K562 (cell line): ENCODE data around the gene MYO1D. TPM values are rescaled to one million over a fixed set of nuclear protein-coding genes. Genes with fewer than 3 reads are reported as not detected.

Experiments
- ATAC-seq: fragments of 200-7000 bp; cut with Tn5 transposase; 3 replicates; pipeline ENCODE4 v1.9.1; 2020; ENCODE audit warnings: moderate library complexity
- BruUV-seq: library from RNA; stranded (reverse); fragments of 400-500 nt; replicated peaks from 2 replicates; lab custom pipeline; 2021; lab: Mats Ljungman, UMichigan
- CTCF ChIA-PET: fragments of 300-600 bp; formaldehyde crosslinking; extraction: SDS; loops from one replicate; lab custom pipeline; 2021; ENCODE audit warnings: low intra/inter-chr PET ratio; lab: Yijun Ruan, JAX
- POLR2A ChIA-PET: fragments of 300-600, 350-650 bp; sonication (Branson Sonifier 250); formaldehyde crosslinking; extraction: SDS; loops from one replicate; lab custom pipeline; 2021; ENCODE audit warnings: antibody characterized with exemption, inconsistent platforms; lab: Yijun Ruan, JAX
- DNase-seq, 4 experiments: peaks; one replicate each; pipeline versions ENCODE4 v3.0.0 to v3.0.0-alpha.2; 2011 to 2018; ENCODE audit warnings: low spot score in 3 of 4, mixed read lengths in 3 of 4; ENCODE audit errors: extremely low read depth in 1 of 4
- FAIRE-seq: peaks from 2 replicates; lab custom pipeline; 2011; peaks lifted over from hg19 to GRCh38; lab: Jason Lieb, UNC
- H2AFZ ChIP-seq: 2 replicates; pipeline ENCODE4 v1.6.0; 2011; ENCODE audit warnings: low read depth, low read length, control low read depth, inconsistent platforms
- H3K27ac ChIP-seq: fragments of 200-600 bp; 3 replicates; pipeline ENCODE4 v1.8.0; 2011; ENCODE audit warnings: low read depth, mild to moderate bottlenecking, control low read depth, inconsistent platforms, low read length, moderate library complexity, mixed read lengths; ENCODE audit errors: extremely low read depth
- H3K27me3 ChIP-seq, 2 experiments: fragments of 300-600 bp in 1 of 2; 2 replicates in 1 of 2; 3 replicates in 1 of 2; pipeline versions ENCODE4 v1.6.0 to v1.8.0; 2011; ENCODE audit warnings: inconsistent platforms in 2 of 2, low read length in 2 of 2, mild to moderate bottlenecking in 1 of 2, mixed read lengths in 1 of 2, moderate library complexity in 1 of 2; ENCODE audit not compliant: control insufficient read depth in 2 of 2, insufficient read depth in 2 of 2
- H3K36me3 ChIP-seq: fragments of 300-600 bp; 3 replicates; pipeline ENCODE4 v1.8.0; 2011; ENCODE audit warnings: mild to moderate bottlenecking, low read length, inconsistent platforms; ENCODE audit not compliant: control insufficient read depth, insufficient read depth
- H3K4me1 ChIP-seq, 2 experiments: fragments of 200-600 bp in 1 of 2; replicated peaks in 1 of 2; 2 replicates in 1 of 2; 3 replicates in 1 of 2; pipeline versions ENCODE4 v1.5.1 to v1.8.0; 2011; ENCODE audit warnings: inconsistent platforms in 2 of 2, low read length in 2 of 2, mild to moderate bottlenecking in 1 of 2, mixed read lengths in 1 of 2, moderate library complexity in 1 of 2; ENCODE audit not compliant: control insufficient read depth in 2 of 2, insufficient read depth in 2 of 2
- H3K4me2 ChIP-seq: 2 replicates; pipeline ENCODE4 v1.6.1; 2011; ENCODE audit warnings: low read length, control low read depth, inconsistent platforms, mixed read lengths; ENCODE audit not compliant: insufficient read depth
- H3K4me3 ChIP-seq: fragments of 200-600 bp; sonication (generic), shearing (Covaris generic); 2 replicates; pipeline ENCODE4 v1.5.1; 2016; ENCODE audit warnings: control low read depth, inconsistent platforms
- H3K79me2 ChIP-seq: fragments of 200-600 bp; 3 replicates; pipeline ENCODE4 v1.8.0; 2011; ENCODE audit warnings: low read length, inconsistent platforms; ENCODE audit not compliant: control insufficient read depth, insufficient read depth
- H3K9ac ChIP-seq, 2 experiments: 2 replicates each; pipeline versions ENCODE4 v1.6.0 to v1.6.1; 2011; ENCODE audit warnings: low read depth in 2 of 2, low read length in 2 of 2, control low read depth in 1 of 2, inconsistent platforms in 1 of 2, mild to moderate bottlenecking in 1 of 2, mixed read lengths in 1 of 2; ENCODE audit not compliant: insufficient read depth in 1 of 2
- H3K9me1 ChIP-seq: one replicate; pipeline ENCODE4 v1.6.0; 2011; ENCODE audit warnings: inconsistent platforms, mild to moderate bottlenecking, low read length, moderate library complexity; ENCODE audit not compliant: control insufficient read depth, insufficient read depth
- H3K9me3 ChIP-seq: replicated peaks from 2 replicates; pipeline ENCODE4 v1.5.1; 2011; ENCODE audit warnings: low read depth, low read length, inconsistent platforms; ENCODE audit not compliant: control insufficient read depth, insufficient read depth
- H4K20me1 ChIP-seq: replicated peaks from 2 replicates; pipeline ENCODE4 v1.6.1; 2011; ENCODE audit warnings: low read length, inconsistent platforms, mixed read lengths; ENCODE audit not compliant: control insufficient read depth, insufficient read depth
- BRD4 ChIP-seq: fragments of 200-600 bp; sonication (generic); IDR thresholded peaks from 2 replicates; pipeline ENCODE4 v1.6.1; 2017; ENCODE audit warnings: inconsistent platforms
- CBX2 ChIP-seq: fragments of 200-600 bp; sonication (generic); IDR thresholded peaks from one replicate; pipeline ENCODE4 v1.6.1; 2012; ENCODE audit warnings: mild to moderate bottlenecking, low read length, inconsistent platforms; ENCODE audit not compliant: insufficient read depth, poor library complexity, severe bottlenecking
- CEBPG ChIP-seq, 3 experiments: fragments of 200-800 bp in 1 of 3; sonication (Bioruptor generic) in 1 of 3; sonication (generic) in 1 of 3; formaldehyde crosslinking in 1 of 3; IDR thresholded peaks in 2 of 3; conservative IDR thresholded peaks in 1 of 3; 2 replicates each; pipeline versions ENCODE4 v1.6.1 to v1.8.0; 2016 to 2022; ENCODE audit warnings: missing compliant biosample characterization in 2 of 3, missing genetic modification characterization in 2 of 3, mild to moderate bottlenecking in 1 of 3, missing genetic modification reagents in 1 of 3
- KAT8 ChIP-seq: fragments of 450-650 bp; IDR thresholded peaks from 2 replicates; pipeline ENCODE4 v1.6.1; 2016; ENCODE audit warnings: low read depth, mild to moderate bottlenecking
- KHSRP ChIP-seq: fragments of 450-650 bp; IDR thresholded peaks from 2 replicates; pipeline ENCODE4 v1.6.1; 2017
- XRCC5 ChIP-seq: fragments of 200-400 bp; formaldehyde crosslinking; IDR thresholded peaks from 2 replicates; pipeline ENCODE4 v1.6.1; 2017; ENCODE audit warnings: low read depth, mild to moderate bottlenecking, low read length
- ZNF174 ChIP-seq: fragments of 250-450 bp; sonication (Bioruptor Pico); IDR thresholded peaks from 2 replicates; pipeline ENCODE4 v1.4.0; 2020; ENCODE audit warnings: mild to moderate bottlenecking
- ZNF830 ChIP-seq: fragments of 250-450 bp; sonication (Bioruptor Pico); IDR thresholded peaks from 2 replicates; pipeline ENCODE4 v1.5.0; 2021; ENCODE audit warnings: mild to moderate bottlenecking
- in situ Hi-C: fragments of 300-500 bp; cut with MboI; formaldehyde crosslinking; loops from 4 replicates; pipeline ENCODE4 v1.15.0; 2018; ENCODE audit warnings: inconsistent platforms, mixed read lengths
- intact Hi-C: fragments of 100-400 bp; cut with micrococcal nuclease; formaldehyde crosslinking; loops from 2 replicates; pipeline ENCODE4 v1.14.2; 2022
- polyA plus RNA-seq, 8 experiments: library from polyadenylated mRNA; depleted of rRNA in 4 of 8; stranded (reverse) in 5 of 8; unstranded in 3 of 8; fragments of >200 nt; fragmentation: Nextera tagmentation in 2 of 8; fragmentation: Illumina TruSeq in 1 of 8; extraction: Ambion mirVana in 2 of 8; extraction: Trizol in 1 of 8; gene quantifications; 2 replicates each; pipeline versions ENCODE4 v1.2.1 to v1.2.3, GENCODE V29; 2011 to 2014; ENCODE audit warnings: inconsistent platforms in 1 of 8, missing spikeins in 1 of 8
- total RNA-seq, 7 experiments: library from RNA; depleted of rRNA in 6 of 7; stranded (reverse); fragments of >200 nt in 6 of 7; fragmentation: Illumina TruSeq in 2 of 7; extraction: Trizol in 2 of 7; gene quantifications; 2 replicates each; pipeline versions ENCODE4 v1.2.1 to v1.2.3, GENCODE V29; 2011 to 2021; ENCODE audit warnings: low replicate concordance in 1 of 7
- TF ChIP-seq, protein P1 (sequence below): sonication (generic); formaldehyde crosslinking; IDR thresholded peaks from 2 replicates; pipeline ENCODE4 v1.8.1; 2023; ENCODE audit warnings: mild to moderate bottlenecking, missing genetic modification reagents
- TF ChIP-seq, protein P2 (sequence below): fragments of 250-450 bp; sonication (Bioruptor Pico); IDR thresholded peaks from 2 replicates; pipeline ENCODE4 v1.5.0; 2020; ENCODE audit warnings: mild to moderate bottlenecking, borderline replicate concordance
- TF ChIP-seq, protein P3 (sequence below): fragments of 250-450 bp; sonication (Bioruptor Pico); IDR thresholded peaks from 2 replicates; pipeline ENCODE4 v1.5.0; 2020; ENCODE audit warnings: mild to moderate bottlenecking
- TF ChIP-seq, protein P4 (sequence below): fragments of 250-450 bp; sonication (Bioruptor Pico); IDR thresholded peaks from 2 replicates; pipeline ENCODE4 v1.4.0; 2020; ENCODE audit warnings: mild to moderate bottlenecking, moderate library complexity
- TF ChIP-seq, protein P5 (sequence below): fragments of 450-650 bp; formaldehyde crosslinking; IDR thresholded peaks from 2 replicates; pipeline ENCODE4 v1.4.0; 2020; ENCODE audit warnings: mild to moderate bottlenecking, moderate library complexity

The MYO1D gene
- total and polyA plus RNA-seq, 9 of the 15 experiments (the other 6 are each of a cell fraction or from before 2014, with no cell fraction given): 2.1 to 71.2 (median 45.4) TPM

DNA sequence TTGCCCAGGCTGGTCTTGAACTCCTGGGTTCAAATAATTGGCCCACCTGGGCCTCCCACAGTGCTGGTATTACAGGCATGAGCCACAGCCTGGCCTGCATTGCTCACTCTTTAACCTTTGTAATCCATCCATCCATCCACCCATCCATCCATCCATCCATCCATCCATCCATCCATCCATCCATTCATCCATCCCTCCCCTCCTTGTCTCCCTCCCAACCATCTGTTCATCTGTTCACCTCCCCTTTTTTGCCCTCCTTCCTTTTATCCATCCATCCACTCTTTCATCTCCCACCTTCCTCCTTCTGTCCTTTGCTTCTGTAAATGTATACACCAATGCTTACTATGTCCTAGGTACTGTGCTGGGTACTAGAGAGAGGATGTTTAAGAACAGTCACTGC lies 324.6 kb downstream of the MYO1D start:
- no peak for FAIRE-seq
- no TSS peak for BruUV-seq
- Histone ChIP-seq H3K36me3 (no peaks in the 10 kb centered on the region), H3K9ac (no peak overlapping the region), H3K9me3 (no peaks in the 10 kb centered on the region), H2AFZ (no peak overlapping the region), H3K27me3 (no peaks in the 10 kb centered on the region), H4K20me1 (no peaks in the 10 kb centered on the region), H3K4me1 (no peaks in the 10 kb centered on the region), H3K79me2 (no peaks in the 10 kb centered on the region), H3K4me2 (no peak overlapping the region), H3K9me1 (no peaks in the 10 kb centered on the region), H3K4me3 (no peak overlapping the region), H3K27ac (no peak overlapping the region)
- intact Hi-C loops (no loop called here), in situ Hi-C loops (no loop called here)
- DNase-seq: no peak
- ATAC-seq: no peak
- POLR2A ChIA-PET: interaction anchor here (1.3 kb wide), 1 partner anchor 11 kb away, joined by 4 read pairs; no protein-coding TSS in a partner anchor
- CTCF ChIA-PET: no interaction called here
- TF ChIP-seq CBX2 (no peak), ZNF830 (CRISPR knock-in tag) (no peak), KAT8 (no peak), KHSRP (no peak), ZNF174 (no peak), XRCC5 (no peak), CEBPG (CRISPR knock-in tag; IDR thresholded peaks at IDR 0.05) (no peak), CEBPG (tag; conservative IDR thresholded peaks at IDR 0.05 in 1 of 2, IDR thresholded peaks at IDR 0.05 in 1 of 2) (no peak), BRD4 (no peak)
- TF ChIP-seq, protein P1, sequence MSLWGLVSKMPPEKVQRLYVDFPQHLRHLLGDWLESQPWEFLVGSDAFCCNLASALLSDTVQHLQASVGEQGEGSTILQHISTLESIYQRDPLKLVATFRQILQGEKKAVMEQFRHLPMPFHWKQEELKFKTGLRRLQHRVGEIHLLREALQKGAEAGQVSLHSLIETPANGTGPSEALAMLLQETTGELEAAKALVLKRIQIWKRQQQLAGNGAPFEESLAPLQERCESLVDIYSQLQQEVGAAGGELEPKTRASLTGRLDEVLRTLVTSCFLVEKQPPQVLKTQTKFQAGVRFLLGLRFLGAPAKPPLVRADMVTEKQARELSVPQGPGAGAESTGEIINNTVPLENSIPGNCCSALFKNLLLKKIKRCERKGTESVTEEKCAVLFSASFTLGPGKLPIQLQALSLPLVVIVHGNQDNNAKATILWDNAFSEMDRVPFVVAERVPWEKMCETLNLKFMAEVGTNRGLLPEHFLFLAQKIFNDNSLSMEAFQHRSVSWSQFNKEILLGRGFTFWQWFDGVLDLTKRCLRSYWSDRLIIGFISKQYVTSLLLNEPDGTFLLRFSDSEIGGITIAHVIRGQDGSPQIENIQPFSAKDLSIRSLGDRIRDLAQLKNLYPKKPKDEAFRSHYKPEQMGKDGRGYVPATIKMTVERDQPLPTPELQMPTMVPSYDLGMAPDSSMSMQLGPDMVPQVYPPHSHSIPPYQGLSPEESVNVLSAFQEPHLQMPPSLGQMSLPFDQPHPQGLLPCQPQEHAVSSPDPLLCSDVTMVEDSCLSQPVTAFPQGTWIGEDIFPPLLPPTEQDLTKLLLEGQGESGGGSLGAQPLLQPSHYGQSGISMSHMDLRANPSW: no peak
- TF ChIP-seq, protein P2, sequence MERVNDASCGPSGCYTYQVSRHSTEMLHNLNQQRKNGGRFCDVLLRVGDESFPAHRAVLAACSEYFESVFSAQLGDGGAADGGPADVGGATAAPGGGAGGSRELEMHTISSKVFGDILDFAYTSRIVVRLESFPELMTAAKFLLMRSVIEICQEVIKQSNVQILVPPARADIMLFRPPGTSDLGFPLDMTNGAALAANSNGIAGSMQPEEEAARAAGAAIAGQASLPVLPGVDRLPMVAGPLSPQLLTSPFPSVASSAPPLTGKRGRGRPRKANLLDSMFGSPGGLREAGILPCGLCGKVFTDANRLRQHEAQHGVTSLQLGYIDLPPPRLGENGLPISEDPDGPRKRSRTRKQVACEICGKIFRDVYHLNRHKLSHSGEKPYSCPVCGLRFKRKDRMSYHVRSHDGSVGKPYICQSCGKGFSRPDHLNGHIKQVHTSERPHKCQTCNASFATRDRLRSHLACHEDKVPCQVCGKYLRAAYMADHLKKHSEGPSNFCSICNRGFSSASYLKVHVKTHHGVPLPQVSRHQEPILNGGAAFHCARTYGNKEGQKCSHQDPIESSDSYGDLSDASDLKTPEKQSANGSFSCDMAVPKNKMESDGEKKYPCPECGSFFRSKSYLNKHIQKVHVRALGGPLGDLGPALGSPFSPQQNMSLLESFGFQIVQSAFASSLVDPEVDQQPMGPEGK (CRISPR knock-in tag): no peak
- TF ChIP-seq, protein P3, sequence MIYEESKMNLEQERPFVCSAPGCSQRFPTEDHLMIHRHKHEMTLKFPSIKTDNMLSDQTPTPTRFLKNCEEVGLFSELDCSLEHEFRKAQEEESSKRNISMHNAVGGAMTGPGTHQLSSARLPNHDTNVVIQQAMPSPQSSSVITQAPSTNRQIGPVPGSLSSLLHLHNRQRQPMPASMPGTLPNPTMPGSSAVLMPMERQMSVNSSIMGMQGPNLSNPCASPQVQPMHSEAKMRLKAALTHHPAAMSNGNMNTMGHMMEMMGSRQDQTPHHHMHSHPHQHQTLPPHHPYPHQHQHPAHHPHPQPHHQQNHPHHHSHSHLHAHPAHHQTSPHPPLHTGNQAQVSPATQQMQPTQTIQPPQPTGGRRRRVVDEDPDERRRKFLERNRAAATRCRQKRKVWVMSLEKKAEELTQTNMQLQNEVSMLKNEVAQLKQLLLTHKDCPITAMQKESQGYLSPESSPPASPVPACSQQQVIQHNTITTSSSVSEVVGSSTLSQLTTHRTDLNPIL (CRISPR knock-in tag): no peak
- TF ChIP-seq, protein P4, sequence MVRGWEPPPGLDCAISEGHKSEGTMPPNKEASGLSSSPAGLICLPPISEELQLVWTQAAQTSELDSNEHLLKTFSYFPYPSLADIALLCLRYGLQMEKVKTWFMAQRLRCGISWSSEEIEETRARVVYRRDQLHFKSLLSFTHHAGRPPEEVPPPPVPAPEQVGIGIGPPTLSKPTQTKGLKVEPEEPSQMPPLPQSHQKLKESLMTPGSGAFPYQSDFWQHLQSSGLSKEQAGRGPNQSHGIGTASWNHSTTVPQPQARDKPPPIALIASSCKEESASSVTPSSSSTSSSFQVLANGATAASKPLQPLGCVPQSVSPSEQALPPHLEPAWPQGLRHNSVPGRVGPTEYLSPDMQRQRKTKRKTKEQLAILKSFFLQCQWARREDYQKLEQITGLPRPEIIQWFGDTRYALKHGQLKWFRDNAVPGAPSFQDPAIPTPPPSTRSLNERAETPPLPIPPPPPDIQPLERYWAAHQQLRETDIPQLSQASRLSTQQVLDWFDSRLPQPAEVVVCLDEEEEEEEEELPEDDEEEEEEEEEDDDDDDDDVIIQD: no peak
- TF ChIP-seq, protein P5, sequence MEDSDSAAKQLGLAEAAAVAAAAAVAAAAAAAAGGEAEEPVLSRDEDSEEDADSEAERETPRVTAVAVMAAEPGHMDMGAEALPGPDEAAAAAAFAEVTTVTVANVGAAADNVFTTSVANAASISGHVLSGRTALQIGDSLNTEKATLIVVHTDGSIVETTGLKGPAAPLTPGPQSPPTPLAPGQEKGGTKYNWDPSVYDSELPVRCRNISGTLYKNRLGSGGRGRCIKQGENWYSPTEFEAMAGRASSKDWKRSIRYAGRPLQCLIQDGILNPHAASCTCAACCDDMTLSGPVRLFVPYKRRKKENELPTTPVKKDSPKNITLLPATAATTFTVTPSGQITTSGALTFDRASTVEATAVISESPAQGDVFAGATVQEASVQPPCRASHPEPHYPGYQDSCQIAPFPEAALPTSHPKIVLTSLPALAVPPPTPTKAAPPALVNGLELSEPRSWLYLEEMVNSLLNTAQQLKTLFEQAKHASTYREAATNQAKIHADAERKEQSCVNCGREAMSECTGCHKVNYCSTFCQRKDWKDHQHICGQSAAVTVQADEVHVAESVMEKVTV (CRISPR knock-in tag): no peak
